Uterus (tissue), 2 donors: ENCODE data around the gene ROBO2.

ENCODE experiments used
- CTCF ChIP-seq, 4 experiments: fragments of 200-600 bp in 2 of 4; fragments of 450-650 bp in 2 of 4; sonication (generic) in 2 of 4; IDR thresholded peaks; one replicate each; pipeline ENCODE4 v1.5.1; 2016 to 2019; ENCODE audit warnings: antibody characterized with exemption in 4 of 4, mild to moderate bottlenecking in 2 of 4, moderate library complexity in 1 of 4
- POLR2A ChIP-seq, 2 donors: fragments of 450-650 bp; IDR thresholded peaks; one replicate each; pipeline ENCODE4 v1.6.1; 2016; ENCODE audit warnings: antibody characterized with exemption in 2 of 2, mild to moderate bottlenecking in 1 of 2, moderate library complexity in 1 of 2

- TF ChIP-seq CTCF (IDR thresholded peaks at IDR 0.05) (no peak), POLR2A (IDR thresholded peaks at IDR 0.05) (no peak)
These were observed 11.7 kb downstream of the ROBO2 start for GRCh38 chr3:77051591-77051990.
